ENCODE data around the gene QRFP.

QRFP gene, protein sequence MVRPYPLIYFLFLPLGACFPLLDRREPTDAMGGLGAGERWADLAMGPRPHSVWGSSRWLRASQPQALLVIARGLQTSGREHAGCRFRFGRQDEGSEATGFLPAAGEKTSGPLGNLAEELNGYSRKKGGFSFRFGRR

DNA sequence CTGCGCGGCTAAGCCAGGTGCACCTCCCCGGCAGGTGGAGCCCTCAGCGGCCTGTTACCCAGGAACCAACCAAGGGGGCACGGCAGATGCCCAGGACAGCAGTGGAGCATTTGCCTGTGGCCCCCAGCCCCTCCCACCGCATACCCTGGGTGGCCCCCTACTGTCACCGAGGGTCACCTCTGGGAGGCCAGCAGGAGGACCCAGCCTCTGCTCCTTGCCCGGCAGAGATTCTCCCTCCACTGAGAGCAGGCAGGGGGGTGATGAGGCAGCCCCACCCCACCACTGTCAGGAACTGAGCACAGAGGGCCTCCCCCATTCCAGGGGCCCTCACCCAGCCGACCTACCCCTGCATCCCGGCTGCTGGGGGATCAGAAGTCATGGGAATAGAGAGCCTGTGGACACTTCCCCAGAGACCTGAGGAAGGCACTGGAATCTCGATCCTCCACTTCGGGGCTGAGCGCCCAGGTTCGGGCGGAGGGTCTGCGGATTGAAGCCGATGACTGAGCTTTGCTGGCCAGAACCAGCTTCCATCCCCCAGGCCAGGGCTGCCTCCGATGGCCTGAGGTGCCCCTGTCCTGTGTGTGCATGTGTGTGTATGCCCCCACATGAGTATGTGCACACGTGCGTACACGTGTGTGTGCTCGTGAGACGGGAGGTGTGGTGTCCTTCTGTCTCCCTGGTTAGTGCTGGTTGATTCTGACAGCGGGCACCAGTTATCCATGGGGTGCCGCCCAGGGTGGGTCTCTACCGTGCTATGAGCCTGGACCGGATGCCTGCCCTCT lies at the start of gene QRFP:
TSS of gene QRFP (minus strand) at position 580 of the 782 bp plus-strand sequence. CDS start 2,974 bp downstream, outside the sequence.
- no peak for DNase-seq (ENCODE audit: low spot score)

DNA sequence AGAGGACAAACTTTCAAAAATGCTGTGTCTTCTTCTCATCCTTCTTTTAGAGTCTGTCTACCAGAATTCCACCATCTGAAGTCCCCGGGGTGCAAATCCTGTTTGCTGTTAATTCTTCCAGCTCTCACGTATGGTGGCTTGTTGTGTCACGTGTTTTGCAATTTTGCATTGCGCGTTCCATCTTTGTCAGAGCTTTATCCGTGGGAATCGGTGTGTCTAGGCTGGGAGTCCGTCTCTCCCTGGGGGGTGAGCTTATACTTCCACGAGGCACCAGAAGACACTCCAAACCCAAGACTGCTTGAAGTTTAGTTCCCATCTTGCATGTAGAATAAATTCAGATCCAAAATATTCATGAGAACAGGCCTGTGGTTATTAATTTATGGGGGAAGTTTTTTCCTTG lies 48.6 kb upstream of the QRFP start:
- DNase-seq (ENCODE audit: low spot score): no peak

DNA sequence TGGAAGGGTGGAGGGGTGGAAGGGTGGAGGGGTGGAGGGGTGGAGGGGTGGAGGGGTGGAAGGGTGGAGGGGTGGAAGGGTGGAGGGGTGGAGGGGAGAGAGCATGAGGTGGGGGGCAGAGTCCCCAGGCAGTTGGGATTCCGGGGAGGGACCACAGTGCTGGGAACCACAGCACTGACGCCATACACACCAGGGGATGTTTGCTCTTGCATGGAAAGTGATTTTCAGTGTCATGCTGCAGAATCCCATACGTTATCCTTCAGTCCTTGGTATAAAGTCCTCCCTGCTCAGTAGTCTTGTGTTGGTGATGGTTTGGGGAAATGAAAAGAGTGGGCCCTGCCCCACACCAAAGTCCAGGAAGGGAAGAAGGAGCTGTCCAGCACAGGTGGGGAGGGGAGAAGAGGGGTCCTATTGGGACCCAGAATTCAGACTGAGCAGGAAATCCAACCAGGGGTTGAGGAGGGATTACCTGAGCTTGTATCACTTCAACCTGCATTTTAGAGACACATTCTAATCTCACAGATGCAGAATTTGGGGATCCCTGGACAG lies 48.0 kb upstream of the QRFP start:
- no peak for DNase-seq (ENCODE audit: low spot score)

DNA sequence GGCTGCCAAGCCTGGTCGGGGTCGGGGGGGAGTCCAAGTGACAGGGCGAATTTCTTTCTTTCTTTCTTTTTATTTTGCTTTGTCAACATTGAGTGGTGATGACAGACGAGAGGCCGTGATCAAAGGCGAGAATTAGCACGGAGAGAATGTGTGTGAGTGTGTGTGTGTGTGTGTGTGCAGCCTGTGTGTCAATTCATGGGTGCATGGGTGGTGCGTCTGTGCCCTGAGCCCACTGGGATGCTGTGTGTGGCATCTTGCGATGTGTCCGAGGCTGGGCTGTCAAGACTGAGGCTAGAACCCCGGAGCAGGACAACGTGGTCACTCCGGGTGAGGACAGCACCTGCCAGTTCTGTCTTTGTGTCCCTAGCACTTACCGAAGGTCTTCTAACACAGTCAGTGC lies 47.2 kb upstream of the QRFP start:
- DNase-seq (ENCODE audit: low spot score): no peak

DNA sequence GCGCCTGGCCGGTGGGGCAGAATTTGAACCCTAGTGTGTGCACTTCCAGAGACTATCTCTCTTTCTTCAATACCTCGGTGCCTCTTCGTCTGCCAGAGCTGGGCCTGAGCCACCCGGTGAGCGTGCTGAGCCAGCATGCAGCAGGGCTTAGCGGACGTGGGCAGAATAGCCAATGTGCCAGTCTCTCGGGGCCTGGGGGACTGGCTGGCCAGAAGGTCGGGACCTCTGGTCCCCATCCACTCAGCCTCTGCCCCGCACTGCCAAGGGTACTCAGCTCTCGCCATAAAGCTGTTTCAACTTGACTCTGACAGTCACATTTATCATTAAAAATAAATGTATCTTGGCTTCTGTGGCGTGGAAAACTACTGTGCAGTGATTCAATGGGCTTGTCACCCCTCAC lies 46.6 kb upstream of the QRFP start:
- DNase-seq (ENCODE audit: low spot score): no peak

DNA sequence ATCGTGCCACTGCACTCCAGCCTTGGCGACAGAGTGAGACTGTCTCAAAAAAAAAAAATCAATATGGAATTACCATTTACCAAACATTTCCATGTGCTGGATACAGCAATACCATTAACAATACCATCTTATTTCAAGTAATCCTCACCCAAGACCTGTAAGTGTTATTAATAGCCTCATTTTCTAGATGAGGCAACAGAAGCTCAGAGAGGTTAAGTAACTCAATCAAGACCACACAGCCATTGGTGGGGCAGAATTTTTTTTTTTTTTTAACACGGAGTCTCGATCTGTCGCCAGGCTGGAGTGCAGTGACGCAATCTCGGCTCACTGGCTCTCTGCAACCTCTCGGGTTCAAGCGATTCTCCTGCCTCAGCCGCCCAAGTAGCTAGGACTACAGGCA lies 46.1 kb upstream of the QRFP start:
- DNase-seq (ENCODE audit: low spot score): no peak

DNA sequence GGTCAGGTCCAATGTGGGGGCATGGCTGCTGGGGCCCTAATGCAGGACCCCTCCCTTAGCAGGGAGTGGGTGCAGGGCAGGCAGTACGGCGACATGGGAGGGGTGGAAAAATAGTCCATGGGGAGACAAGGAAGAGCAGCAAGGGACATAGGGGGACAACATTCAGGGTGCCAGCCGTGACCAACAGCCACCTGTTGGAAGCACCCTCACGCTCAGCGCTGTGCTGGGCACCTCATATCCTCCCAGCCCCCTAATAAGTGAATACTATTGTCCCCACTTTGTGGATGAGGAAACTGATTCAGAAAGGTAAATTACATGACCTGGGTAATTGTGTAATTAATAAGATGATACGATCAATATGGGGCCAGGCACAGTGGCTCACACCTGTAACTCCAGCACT lies 45.5 kb upstream of the QRFP start:
- DNase-seq (ENCODE audit: low spot score): no peak

DNA sequence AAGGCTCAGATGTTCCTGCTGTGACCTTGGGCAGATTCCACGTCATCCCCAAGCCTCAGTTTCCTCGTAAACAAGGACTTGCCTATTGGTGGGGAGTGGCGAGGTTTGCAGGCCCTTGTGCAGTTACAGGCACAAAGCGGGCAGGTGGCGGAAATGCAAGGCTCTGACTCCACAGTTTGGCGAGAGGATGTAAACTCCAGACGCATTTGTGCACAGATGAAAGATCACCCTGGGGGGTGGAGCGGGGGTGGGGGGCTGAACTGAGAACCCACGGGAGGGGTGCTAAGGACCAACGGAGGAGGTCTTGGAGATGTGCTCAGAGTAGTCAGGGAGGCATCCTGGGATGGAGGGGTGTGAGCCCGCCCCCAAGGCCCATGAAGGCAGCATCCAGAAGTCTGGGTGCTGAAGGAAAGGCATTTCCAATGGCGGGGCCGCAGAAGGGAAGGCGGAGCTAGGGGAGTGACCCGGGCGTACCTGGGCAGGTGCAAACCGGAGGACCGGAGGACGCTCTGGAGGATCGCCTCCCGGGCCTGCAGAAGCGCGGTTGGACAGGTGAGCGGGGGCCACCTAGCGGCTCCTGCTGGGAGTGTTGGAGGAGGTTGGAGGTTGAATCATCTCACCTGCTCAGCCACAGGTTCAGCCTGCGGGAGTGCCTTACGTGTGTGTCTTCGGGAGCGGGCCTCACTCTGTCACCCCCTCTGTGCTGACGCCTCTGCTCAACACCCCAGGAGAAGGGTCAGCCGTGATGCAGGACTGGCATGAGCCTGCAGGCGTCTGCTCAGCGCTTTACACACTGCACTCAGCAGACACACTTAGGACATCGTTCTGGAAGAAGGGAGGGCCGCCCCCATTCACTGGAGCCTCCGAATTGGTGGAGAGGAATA lies 44.3 kb upstream of the QRFP start:
- peak; percentile 68 for DNase-seq (ENCODE audit: low spot score)

DNA sequence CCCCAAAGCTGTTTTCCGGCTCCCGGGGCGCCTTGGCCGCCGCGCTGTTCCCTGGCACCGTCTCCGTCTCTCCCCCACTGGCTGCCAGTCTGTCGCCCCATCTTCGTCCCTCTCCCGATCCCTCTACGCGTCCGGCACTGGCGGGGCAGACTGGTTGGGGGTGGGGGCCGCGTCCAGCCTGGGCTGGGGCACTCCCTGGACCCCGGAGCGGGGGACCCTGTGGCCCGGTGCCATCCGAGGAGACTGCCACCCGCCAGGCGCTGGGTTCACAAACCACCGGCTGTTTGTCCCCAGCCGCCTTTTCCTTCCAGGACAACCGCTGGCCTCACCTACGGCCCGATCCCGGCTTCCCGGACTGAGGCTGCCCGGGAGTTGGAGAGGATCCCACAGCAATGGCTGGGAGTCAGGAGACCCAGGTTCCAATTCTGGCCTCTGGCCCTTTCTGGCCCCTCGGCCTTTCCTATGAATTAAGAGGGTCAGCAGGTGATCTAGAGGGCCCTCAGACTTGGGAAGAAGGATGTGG lies 43.5 kb upstream of the QRFP start:
- DNase-seq (ENCODE audit: low spot score): no peak

DNA sequence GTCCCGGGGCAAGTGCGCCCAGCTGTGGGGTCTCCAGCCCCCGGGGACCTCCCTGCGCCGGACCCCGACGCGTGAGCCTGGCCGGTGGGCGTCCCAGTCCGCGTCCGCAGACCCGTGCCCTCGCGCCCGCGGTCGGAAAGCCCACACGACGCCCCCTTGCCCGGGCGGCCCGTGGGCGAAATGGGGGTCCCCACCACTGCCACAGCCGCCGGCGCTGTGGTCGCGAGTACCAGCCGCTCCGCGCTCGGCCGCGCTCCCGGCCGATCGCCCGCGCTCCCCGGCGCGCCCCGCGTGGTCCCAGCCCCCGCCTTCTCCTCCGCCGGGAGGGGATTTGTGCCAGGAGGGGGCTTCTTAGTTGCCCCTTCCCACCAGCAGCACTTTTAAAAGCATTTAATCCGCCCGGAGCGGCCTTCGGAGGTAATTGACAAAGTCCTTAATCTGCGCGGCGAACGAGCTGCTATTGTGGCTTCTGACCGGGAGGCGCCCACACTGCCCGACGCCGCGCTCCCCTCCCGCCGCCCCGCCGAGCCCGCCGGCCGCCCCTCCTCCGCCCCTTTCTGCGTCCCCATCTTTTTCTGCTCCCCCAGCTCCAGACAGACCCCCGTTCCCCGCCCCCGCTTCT lies 42.9 kb upstream of the QRFP start:
- peak; percentile 55 for DNase-seq (ENCODE audit: low spot score)

DNA sequence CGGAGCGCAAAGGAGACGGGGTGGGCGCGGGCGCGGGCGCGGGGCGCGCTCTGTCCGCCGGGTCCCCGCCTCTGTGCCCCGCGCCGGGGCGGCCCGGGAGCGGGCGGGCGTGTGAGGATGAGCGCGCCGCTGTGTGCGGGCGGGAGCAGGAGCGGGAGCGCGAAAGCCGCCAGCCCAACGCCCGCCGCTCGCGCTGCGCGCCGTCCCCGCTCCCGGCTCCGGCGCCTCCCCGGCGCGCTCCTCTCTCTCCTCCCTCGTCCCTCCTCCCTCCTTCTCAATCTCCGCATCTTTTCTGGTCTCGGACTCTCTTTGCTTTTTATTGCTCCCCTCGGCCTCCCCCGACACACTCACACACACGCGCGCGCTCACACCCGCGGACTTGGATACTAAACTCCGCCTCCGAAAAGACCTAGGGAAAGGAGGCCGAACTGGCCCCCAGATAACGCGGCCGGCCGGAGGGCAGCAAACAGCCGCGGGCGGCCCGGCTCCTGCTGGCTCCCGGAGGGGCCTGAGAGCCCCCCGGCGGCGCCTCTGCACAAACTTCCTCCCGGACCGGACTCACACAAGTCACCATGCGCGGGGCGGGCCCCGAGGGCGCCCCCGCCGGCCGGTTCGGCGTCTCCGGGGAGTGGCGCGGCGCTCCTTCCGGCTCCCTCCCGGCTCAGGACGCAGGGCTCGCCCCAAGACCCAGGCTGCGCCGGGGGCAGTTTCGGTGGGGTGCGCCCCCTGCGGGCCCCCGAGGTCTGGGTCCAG lies 42.2 kb upstream of the QRFP start, which contains the start of gene FIBCD1:
TSS of gene FIBCD1 (minus strand) at position 596 of the 753 bp plus-strand sequence. CDS start 640 bp downstream, outside the sequence.
- DNase-seq (ENCODE audit: low spot score): peak; percentile 85

DNA sequence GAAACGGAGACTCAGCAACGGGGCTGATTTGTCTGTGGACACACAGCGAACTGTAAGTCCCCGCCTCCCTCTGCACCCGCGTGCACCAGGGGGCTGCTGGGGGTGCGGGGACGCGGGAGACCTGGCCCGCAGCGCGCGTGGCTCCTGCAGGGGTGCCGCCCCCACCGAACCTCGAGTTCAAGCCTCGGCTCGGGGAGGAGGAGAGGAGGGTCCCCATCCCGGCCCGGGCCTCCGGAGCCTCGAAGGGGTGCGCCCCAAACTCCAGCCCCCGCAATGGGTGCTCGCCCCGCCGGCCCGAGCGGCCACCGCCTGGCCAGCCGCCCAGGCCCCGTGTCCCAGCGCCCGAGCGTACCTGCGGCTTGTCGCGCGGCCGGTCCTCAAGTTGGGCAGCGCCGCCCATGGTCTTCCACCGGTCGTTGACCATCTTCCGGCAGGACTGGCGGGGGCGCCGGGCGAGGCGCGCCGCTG lies 41.6 kb upstream of the QRFP start:
- no peak for DNase-seq (ENCODE audit: low spot score)

DNA sequence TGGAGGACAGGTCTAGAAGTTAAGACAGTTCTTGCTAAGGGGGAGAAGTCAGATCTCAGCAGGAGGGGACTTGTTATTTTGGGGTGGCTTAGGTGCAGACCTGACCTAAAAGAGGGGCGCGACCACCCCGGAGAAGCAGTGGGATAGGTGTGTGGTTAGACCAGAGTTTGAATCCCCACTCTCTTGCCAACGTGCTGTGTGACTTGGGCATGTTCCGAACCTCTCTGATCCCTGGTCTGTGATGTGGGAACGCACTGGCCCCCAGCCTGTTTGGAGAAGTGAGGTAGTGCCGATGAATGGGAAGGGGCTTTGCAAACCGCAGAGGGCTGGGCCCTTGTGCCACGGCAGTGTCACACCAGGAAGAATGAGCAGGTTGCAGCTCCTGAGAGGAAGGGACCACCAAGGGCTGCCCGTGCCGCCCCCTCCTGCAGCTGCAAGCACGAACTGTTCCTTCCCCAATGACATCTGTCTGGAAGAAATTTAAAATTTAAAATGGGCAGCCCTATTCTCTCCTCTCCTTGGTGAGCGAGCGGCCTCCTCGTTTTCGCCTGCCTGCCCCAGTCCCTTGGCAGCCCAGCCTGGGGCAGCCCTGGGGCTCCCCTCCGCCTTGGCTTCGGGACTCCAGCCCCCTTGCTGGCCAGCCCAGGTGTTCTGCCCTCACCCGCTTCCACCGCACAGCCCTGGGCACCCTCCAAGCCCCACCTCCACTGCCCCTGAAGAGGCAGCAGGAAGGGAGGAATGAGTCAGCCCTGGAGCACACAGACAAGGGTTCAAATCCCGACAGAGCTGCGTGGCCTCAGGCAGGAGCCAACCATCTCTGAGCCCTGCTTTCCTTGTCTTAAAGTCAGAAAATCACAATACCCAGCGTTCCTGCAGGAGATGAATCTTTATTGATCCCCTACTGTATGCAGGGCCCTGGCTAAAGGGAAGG lies 40.8 kb upstream of the QRFP start:
- DNase-seq (ENCODE audit: low spot score): no peak

DNA sequence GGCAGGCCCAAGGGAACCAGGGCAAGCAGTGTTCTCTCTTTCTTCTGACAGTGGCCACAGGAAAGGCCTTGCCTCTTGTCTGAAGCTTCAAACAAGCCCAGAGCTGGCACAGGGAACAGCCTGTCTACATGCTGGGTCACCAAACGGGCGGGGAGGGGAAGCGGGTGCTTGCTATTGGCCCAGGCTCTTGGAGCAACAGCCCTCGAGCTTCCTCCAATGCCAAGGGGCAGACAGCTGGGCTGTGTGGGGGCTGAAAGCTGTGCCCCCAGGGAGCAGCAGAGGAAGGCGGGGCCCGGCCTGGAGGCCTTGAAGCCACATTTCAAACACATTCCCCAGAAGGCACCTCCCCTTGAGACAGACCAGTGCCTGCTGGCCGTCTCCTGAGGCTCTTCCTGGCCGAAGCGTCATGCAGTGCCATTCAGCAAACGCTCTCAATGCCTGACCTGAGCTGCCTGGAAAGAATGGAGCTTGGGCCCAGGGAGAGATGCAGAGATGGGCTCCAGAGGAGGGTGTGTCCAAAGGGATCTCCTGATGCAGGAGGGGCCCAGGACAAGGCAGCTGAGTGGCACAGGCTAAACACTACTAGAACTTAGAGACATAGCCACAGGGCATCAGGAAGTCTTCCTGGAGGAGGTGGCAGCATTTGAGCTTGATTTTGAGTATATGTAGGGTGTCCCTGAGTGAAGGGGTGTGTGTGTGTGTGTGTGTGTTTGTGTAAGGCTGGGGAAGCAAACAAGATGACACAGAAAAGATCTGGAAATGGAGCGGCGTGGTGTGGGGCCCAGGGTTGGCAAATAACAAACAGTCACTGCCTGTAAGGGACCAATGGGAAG lies 39.9 kb upstream of the QRFP start:
- peak; percentile 86 for DNase-seq (ENCODE audit: low spot score)

DNA sequence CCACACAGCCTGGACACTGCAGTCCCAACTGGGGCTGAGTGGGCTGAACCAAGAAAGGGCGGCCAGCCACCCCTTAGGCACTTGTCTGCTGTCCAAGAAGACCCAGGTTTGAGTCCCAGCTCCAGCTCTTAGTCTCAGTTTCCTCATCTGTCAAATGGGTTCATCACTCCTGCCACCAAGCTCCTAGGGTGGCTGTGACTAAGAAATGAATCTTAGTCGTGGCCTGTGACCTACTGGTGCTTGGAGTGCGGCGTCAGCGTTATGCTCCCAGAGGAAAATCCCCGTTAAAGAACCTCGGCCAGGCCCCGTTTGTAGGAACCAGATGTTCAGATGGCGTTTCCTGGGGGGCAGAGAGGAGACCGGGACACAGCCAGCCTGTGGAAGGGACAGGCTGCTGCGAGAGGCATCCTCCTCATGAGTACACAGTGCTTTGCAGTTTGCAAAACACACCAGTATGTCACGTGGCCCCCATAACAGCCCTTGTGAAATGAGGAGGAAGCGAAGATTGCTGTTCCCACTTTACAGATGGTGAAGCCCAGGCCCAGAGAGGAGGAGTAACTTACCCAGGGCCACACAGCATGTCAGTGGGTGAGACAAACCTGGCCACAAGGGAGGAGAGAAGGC lies 39.1 kb upstream of the QRFP start:
- no peak for DNase-seq (ENCODE audit: low spot score)

DNA sequence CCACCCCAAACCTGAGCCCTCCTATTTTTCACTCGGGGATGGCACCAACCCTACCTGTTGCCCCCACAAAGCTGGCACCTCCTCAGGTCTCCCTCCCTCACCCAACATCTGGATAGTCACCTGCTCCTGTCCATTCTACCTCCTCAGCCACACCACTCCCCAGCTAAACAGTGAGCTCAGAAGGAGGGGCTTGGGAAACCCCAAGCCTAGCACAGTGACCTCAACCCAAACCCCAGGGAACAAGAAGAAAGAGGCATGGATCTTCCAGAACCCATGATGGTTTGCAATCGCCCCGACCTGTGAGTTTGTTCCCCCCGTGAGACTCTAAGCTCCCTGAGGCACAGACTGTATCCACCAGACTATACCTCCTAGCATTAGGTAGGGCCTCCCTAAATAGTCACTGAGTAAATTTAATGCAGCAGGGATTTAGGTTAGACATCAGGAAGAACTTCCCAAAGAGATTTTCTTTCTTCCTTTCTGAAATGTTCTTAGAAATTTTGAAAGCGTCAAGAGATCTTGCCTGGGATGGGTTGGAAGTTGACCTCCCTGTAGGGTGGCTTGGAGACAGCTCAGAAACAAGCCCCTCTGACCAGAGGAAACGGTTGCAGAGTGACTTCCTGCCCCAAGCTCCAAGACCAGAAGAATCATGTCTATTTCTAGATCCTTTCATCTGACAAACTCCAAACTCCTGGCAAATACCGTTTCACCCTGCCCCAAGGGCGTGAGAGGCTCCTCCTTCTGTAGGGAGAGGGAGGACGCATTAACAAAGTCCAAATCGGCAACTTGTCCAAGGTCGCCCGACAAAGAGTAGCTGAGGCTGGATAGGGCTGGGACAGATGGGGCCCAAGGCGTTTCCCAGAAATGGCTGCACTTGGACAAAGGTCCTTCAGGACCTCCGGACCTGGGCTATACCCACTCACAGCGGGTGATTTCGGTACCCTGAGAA lies 38.4 kb upstream of the QRFP start:
- no peak for DNase-seq (ENCODE audit: low spot score)

DNA sequence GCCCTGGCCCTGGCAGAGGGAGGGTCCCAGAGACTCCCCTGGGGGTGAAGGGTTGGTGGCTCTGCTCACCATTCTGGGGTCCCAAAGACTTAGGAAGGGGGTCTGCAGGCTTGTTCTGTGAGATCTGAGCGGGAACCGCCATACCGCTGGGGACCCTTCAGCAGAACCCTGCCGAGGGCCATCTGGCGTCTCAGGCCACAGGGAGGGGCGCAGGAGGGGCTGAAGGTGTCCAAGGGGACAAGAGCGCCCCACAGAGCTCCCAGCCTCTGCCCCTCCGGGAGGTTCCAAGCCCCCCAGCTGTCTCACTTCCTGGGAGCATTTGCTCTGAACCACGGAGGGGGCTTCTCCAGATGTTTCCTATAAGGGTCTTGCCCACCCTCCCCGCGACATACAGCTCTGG lies 37.6 kb upstream of the QRFP start:
- DNase-seq (ENCODE audit: low spot score): no peak

All from GM03348 (cell line).